ENCODE measurements around the gene LCAT.
"Not testable (repeated sequence)": the region's sequence is repeated elsewhere in the genome, so short reads cannot be mapped to it uniquely, and the experiment has no call there.

DNA sequence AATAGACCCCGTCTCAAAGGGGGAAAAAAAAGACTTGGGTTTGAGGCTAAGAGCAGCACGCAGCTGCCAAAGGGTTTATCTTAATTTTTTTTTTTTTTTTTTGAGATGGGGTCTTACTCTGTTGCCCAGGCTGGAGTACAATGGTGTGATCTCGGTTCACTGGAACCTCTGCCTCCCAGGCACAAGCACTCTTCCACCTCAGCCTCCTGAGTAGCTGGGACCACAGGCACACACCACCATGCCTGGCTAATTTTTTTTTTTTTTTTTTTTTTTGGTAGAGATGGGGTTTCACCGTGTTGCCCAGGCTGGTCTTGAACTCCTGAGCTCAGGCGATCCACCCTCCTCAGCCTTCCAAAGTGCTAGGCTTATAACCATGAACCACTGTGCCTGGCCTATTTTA, 6.2 kb downstream of the LCAT start:
- TF ChIP-seq, protein P1, sequence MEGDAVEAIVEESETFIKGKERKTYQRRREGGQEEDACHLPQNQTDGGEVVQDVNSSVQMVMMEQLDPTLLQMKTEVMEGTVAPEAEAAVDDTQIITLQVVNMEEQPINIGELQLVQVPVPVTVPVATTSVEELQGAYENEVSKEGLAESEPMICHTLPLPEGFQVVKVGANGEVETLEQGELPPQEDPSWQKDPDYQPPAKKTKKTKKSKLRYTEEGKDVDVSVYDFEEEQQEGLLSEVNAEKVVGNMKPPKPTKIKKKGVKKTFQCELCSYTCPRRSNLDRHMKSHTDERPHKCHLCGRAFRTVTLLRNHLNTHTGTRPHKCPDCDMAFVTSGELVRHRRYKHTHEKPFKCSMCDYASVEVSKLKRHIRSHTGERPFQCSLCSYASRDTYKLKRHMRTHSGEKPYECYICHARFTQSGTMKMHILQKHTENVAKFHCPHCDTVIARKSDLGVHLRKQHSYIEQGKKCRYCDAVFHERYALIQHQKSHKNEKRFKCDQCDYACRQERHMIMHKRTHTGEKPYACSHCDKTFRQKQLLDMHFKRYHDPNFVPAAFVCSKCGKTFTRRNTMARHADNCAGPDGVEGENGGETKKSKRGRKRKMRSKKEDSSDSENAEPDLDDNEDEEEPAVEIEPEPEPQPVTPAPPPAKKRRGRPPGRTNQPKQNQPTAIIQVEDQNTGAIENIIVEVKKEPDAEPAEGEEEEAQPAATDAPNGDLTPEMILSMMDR (IDR thresholded peaks at IDR 0.05), result not testable (repeated sequence)
- TF ChIP-seq POLR2A (IDR thresholded peaks at IDR 0.05), result not testable (repeated sequence)

All from tibial nerve (tissue), 3 donors.